Mesendoderm (in vitro differentiated cells): ENCODE data around the gene KAT7.
"Not testable (repeated sequence)": the region's sequence is repeated elsewhere in the genome, so short reads cannot be mapped to it uniquely, and the experiment has no call there.

Source experiments
- DNase-seq: peaks from one replicate; pipeline ENCODE4 v3.0.0; 2013
- H2AK5ac ChIP-seq: 2 replicates; pipeline ENCODE4 v1.6.1; 2013; ENCODE audit warnings: low read length, inconsistent platforms
- H2BK120ac ChIP-seq: 2 replicates; pipeline ENCODE4 v1.6.1; 2013; ENCODE audit warnings: low read depth, mild to moderate bottlenecking, low read length, moderate library complexity, mixed read lengths
- H2BK15ac ChIP-seq: replicated peaks from 2 replicates; pipeline ENCODE4 v1.6.1; 2013; ENCODE audit warnings: low read depth, mild to moderate bottlenecking, moderate library complexity
- H2BK5ac ChIP-seq: 2 replicates; pipeline ENCODE4 v1.6.1; 2013; ENCODE audit warnings: low read length, inconsistent platforms
- H3K18ac ChIP-seq: 2 replicates; pipeline ENCODE4 v1.6.1; 2013; ENCODE audit warnings: mild to moderate bottlenecking, low read length, mixed read lengths
- H3K23ac ChIP-seq: one replicate; pipeline ENCODE4 v1.6.1; 2013; ENCODE audit warnings: low read length
- H3K27ac ChIP-seq: 2 replicates; pipeline ENCODE4 v1.5.1; 2013; ENCODE audit warnings: low read depth, mild to moderate bottlenecking, inconsistent platforms, low read length, moderate library complexity
- H3K27me3 ChIP-seq: 2 replicates; pipeline ENCODE4 v1.6.1; 2013; ENCODE audit warnings: low read length, control low read depth, mild to moderate bottlenecking, inconsistent platforms; ENCODE audit not compliant: insufficient read depth, poor library complexity
- H3K36me3 ChIP-seq: 2 replicates; pipeline ENCODE4 v1.6.1; 2013; ENCODE audit warnings: low read length, inconsistent platforms; ENCODE audit not compliant: control insufficient read depth, insufficient read depth
- H3K4ac ChIP-seq: one replicate; pipeline ENCODE4 v1.6.1; 2013; ENCODE audit warnings: low read depth, mild to moderate bottlenecking, low read length, moderate library complexity
- H3K4me1 ChIP-seq: 2 replicates; pipeline ENCODE4 v1.6.1; 2013; ENCODE audit warnings: low read depth, low read length, inconsistent platforms; ENCODE audit not compliant: control insufficient read depth
- H3K4me2 ChIP-seq: 2 replicates; pipeline ENCODE4 v1.6.1; 2013; ENCODE audit warnings: low read length
- H3K4me3 ChIP-seq: 2 replicates; pipeline ENCODE4 v1.5.1; 2013; ENCODE audit warnings: mild to moderate bottlenecking, low read length
- H3K56ac ChIP-seq: one replicate; pipeline ENCODE4 v1.6.1; 2013; ENCODE audit warnings: low read length
- H3K79me1 ChIP-seq: 2 replicates; pipeline ENCODE4 v1.6.1; 2013; ENCODE audit warnings: low read length, inconsistent platforms
- H3K79me2 ChIP-seq: 2 replicates; pipeline ENCODE4 v1.6.1; 2013; ENCODE audit warnings: mild to moderate bottlenecking, low read length; ENCODE audit not compliant: control insufficient read depth, insufficient read depth
- H3K9ac ChIP-seq: 2 replicates; pipeline ENCODE4 v1.6.1; 2013; ENCODE audit warnings: low read length, inconsistent platforms
- H4K5ac ChIP-seq: one replicate; pipeline ENCODE4 v1.6.1; 2013; ENCODE audit warnings: low read length
- H4K8ac ChIP-seq: one replicate; pipeline ENCODE4 v1.6.1; 2013; ENCODE audit warnings: low read depth, mild to moderate bottlenecking, control low read depth, low read length, moderate library complexity
- WGBS: extraction: QIAGEN DNeasy Blood & Tissue Kit; methylation state at CpG from one replicate; pipeline ENCODE4 v1.1.7; 2013; ENCODE audit warnings: low lambda C conversion rate, missing lambda C conversion rate; ENCODE audit not compliant: insufficient coverage; ENCODE audit errors: extremely low coverage; 5-methylcytosine and 5-hydroxymethylcytosine counted together

KAT7 gene

GRCh38 chr17:49822829-49823228 lies 34.3 kb downstream of the KAT7 start:
- Histone ChIP-seq H3K4ac (no peak overlapping the region), H3K23ac (no peak overlapping the region), H2BK120ac (no peak overlapping the region), H3K27me3 (no peaks in the 10 kb centered on the region), H3K56ac (no peak overlapping the region), H3K9ac (no peak overlapping the region), H3K18ac (no peak overlapping the region), H3K79me2 (peaks cover 16% of the 10 kb centered on the region), H4K5ac (no peak overlapping the region), H4K8ac (no peak overlapping the region), H3K4me3 (no peak overlapping the region), H2BK5ac (no peak overlapping the region), H3K36me3 (peaks cover 6% of the 10 kb centered on the region), H2BK15ac (no peak overlapping the region), H3K27ac (no peak overlapping the region), H3K4me2 (no peak overlapping the region), H3K4me1 (peaks cover 3% of the 10 kb centered on the region), H2AK5ac (no peak overlapping the region), H3K79me1 (peaks cover 13% of the 10 kb centered on the region)
- no peak for DNase-seq
- no CpG with 5 or more reads among the region's 2 CpGs for WGBS

- H2BK15ac ChIP-seq: no peak overlapping the region
- no peak overlapping the region for H4K5ac ChIP-seq
- H3K36me3 ChIP-seq: peaks cover 9% of the 10 kb centered on the region
- H3K27me3 ChIP-seq: no peaks in the 10 kb centered on the region
- no peaks in the 10 kb centered on the region for H3K4me1 ChIP-seq
- H3K27ac ChIP-seq: no peak overlapping the region
- no peak overlapping the region for H2BK120ac ChIP-seq
- no peak for DNase-seq
- H3K79me2 ChIP-seq: peaks cover 9% of the 10 kb centered on the region
- H3K4me3 ChIP-seq: no peak overlapping the region
- no peak overlapping the region for H2AK5ac ChIP-seq
- WGBS: no CpG with 5 or more reads among the region's 2 CpGs
- H3K23ac ChIP-seq: no peak overlapping the region
- no peak overlapping the region for H3K9ac ChIP-seq
- H3K4me2 ChIP-seq: no peak overlapping the region
- no peak overlapping the region for H3K56ac ChIP-seq
- no peak overlapping the region for H4K8ac ChIP-seq
- no peak overlapping the region for H3K18ac ChIP-seq
- no peak overlapping the region for H2BK5ac ChIP-seq
- no peak overlapping the region for H3K4ac ChIP-seq
- peaks cover 9% of the 10 kb centered on the region for H3K79me1 ChIP-seq
Measured at GRCh38 chr17:49823614-49824013, 35.1 kb downstream of the KAT7 start.

DNA sequence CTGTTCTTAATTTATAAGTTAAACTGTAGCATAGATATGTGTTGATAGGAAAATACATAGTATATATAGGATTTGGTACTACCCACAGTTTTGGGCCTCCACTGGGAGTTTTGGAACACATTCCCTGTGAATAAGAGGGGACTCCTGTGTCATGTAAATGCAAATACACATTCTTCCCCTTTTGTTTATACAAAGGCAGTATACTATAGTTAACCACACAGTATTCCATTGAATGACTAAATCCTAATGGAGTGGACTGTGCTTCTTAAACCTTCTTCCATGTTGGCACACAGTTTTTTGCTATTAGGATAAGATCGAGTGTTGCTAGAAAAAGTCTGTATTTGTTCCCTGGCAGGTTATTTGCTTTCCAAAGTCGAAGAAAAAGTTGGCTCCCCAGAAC lies 37.2 kb downstream of the KAT7 start:
- Histone ChIP-seq H3K36me3 (peaks cover 11% of the 10 kb centered on the region), H4K8ac (no peak overlapping the region)
- no CpG with 5 or more reads among the region's 2 CpGs for WGBS

GRCh38 chr17:49828325-49828724 lies 39.8 kb downstream of the KAT7 start:
- DNase-seq, H3K27ac ChIP-seq, H2AK5ac ChIP-seq, H3K4me2 ChIP-seq, H3K79me1 ChIP-seq, H4K5ac ChIP-seq, H3K27me3 ChIP-seq, H3K56ac ChIP-seq, H3K4me1 ChIP-seq, H3K79me2 ChIP-seq, H2BK120ac ChIP-seq, H3K4ac ChIP-seq, H3K23ac ChIP-seq, H2BK5ac ChIP-seq, H3K4me3 ChIP-seq, H2BK15ac ChIP-seq, H3K9ac ChIP-seq, H4K8ac ChIP-seq, H3K18ac ChIP-seq: not testable (repeated sequence)
- WGBS: no CpG with 5 or more reads among the region's 2 CpGs
- H3K36me3 ChIP-seq: peaks cover 11% of the 10 kb centered on the region

More for the DNA sequence above, 37.2 kb downstream of the KAT7 start:
- no peak overlapping the region for H2BK15ac ChIP-seq
- H2AK5ac ChIP-seq: no peak overlapping the region
- no peak overlapping the region for H3K23ac ChIP-seq
- peaks cover 6% of the 10 kb centered on the region for H3K79me1 ChIP-seq
- H3K4me1 ChIP-seq: no peaks in the 10 kb centered on the region
- no peaks in the 10 kb centered on the region for H3K27me3 ChIP-seq
- no peak overlapping the region for H3K56ac ChIP-seq
- H4K5ac ChIP-seq: no peak overlapping the region
- H2BK120ac ChIP-seq: no peak overlapping the region
- H3K9ac ChIP-seq: no peak overlapping the region
- no peaks in the 10 kb centered on the region for H3K79me2 ChIP-seq
- H3K18ac ChIP-seq: no peak overlapping the region
- H3K4me3 ChIP-seq: no peak overlapping the region
- no peak overlapping the region for H3K4ac ChIP-seq
- H3K4me2 ChIP-seq: no peak overlapping the region
- H2BK5ac ChIP-seq: no peak overlapping the region
- no peak for DNase-seq
- H3K27ac ChIP-seq: no peak overlapping the region

- no peak overlapping the region for H3K9ac ChIP-seq
- H3K79me1 ChIP-seq: peaks cover 1% of the 10 kb centered on the region
- no peaks in the 10 kb centered on the region for H3K27me3 ChIP-seq
- DNase-seq: no peak
- no peak overlapping the region for H2BK5ac ChIP-seq
- no peak overlapping the region for H3K27ac ChIP-seq
- H3K4me1 ChIP-seq: peaks cover 3% of the 10 kb centered on the region
- no peak overlapping the region for H3K4me3 ChIP-seq
- no peak overlapping the region for H4K8ac ChIP-seq
- no peak overlapping the region for H3K4me2 ChIP-seq
- H3K4ac ChIP-seq: no peak overlapping the region
- H3K36me3 ChIP-seq: peaks cover 6% of the 10 kb centered on the region
- H3K79me2 ChIP-seq: no peaks in the 10 kb centered on the region
- no peak overlapping the region for H2AK5ac ChIP-seq
- no peak overlapping the region for H4K5ac ChIP-seq
- no peak overlapping the region for H3K56ac ChIP-seq
- H2BK120ac ChIP-seq: no peak overlapping the region
- no peak overlapping the region for H3K23ac ChIP-seq
- no peak overlapping the region for H3K18ac ChIP-seq
- WGBS: no CpG with 5 or more reads among the region's 2 CpGs
- H2BK15ac ChIP-seq: no peak overlapping the region
Measured at GRCh38 chr17:49829026-49829425, 40.5 kb downstream of the KAT7 start.

DNA sequence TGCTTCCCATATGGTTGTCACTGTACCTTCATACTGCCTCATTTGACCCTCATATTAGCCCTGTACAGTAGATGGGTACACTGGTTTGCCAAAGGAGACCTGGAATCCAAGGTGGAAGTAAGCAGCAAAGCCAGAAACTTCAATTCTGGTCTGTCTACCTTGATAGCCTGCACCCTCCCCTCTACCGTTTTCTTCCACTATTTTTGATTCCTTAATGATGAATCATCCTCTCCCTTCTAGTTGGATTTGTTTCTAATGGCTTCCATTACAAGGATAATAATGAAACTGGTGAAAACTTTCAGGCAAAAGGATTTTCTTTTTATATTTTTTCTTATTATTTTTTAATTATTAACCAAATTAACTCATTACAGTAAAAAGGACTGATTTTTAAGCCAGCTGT lies 42.1 kb downstream of the KAT7 start:
- Histone ChIP-seq H3K27ac (no peak overlapping the region), H2BK5ac (no peak overlapping the region), H3K36me3 (peaks cover 6% of the 10 kb centered on the region), H3K4me3 (no peak overlapping the region), H3K4ac (no peak overlapping the region), H4K5ac (no peak overlapping the region), H4K8ac (no peak overlapping the region), H3K27me3 (no peaks in the 10 kb centered on the region), H3K18ac (no peak overlapping the region), H3K4me2 (no peak overlapping the region), H3K23ac (no peak overlapping the region), H2BK120ac (no peak overlapping the region), H3K9ac (no peak overlapping the region), H3K79me2 (no peaks in the 10 kb centered on the region), H3K4me1 (peaks cover 3% of the 10 kb centered on the region), H2AK5ac (no peak overlapping the region), H2BK15ac (no peak overlapping the region), H3K79me1 (peaks cover 1% of the 10 kb centered on the region), H3K56ac (no peak overlapping the region)
- no peak for DNase-seq
- WGBS: no CpG with 5 or more reads among the region's 1 CpG
